Left renal pelvis (tissue), 4 donors: ENCODE measurements around the gene PCLO. TPM values are rescaled to one million over a fixed set of nuclear protein-coding genes. Genes with fewer than 3 reads are reported as not detected.

Experiments
- DNase-seq, 4 donors: peaks; one replicate each; pipeline ENCODE4 v3.0.0-alpha.2; 2013; ENCODE audit warnings: low read depth in 4 of 4, low spot score in 3 of 4
- polyA plus RNA-seq, 4 donors: library from polyadenylated mRNA; unstranded; fragments of 120-200 nt; gene quantifications; one replicate each; pipeline ENCODE4 v1.2.1, GENCODE V29; 2013; ENCODE audit not compliant: insufficient read length in 4 of 4

PCLO gene
- 1 to 10 TPM; 2.3 to 8.9 (median 8.0) TPM for polyA plus RNA-seq

- DNase-seq, result peak; percentile 70 to 78 (median 74)
Observed at GRCh38 chr7:83162402-83163256, at the start of gene PCLO. TSS of gene PCLO (minus strand) at chr7:83162884. CDS start at chr7:83162592, 292 bp downstream.

- no peak for DNase-seq
Observed at GRCh38 chr7:83211685-83212084, 49.0 kb upstream of the PCLO start.

- DNase-seq, result no peak
Observed at GRCh38 chr7:83210479-83210878, 47.8 kb upstream of the PCLO start.

GRCh38 chr7:83204715-83205114, 42.0 kb upstream of the PCLO start:
- DNase-seq, result no peak

GRCh38 chr7:83201355-83201754, 38.7 kb upstream of the PCLO start:
- DNase-seq, result no peak

GRCh38 chr7:83190659-83191389, 28.1 kb upstream of the PCLO start:
- no peak for DNase-seq

- DNase-seq, result no peak
Observed at GRCh38 chr7:83178796-83179195, 16.1 kb upstream of the PCLO start.

- DNase-seq, result no peak
Observed at GRCh38 chr7:83178066-83178465, 15.4 kb upstream of the PCLO start.

- no peak for DNase-seq
Observed at GRCh38 chr7:83173664-83174063, 11.0 kb upstream of the PCLO start.

GRCh38 chr7:83166781-83167180, 4.1 kb upstream of the PCLO start:
- DNase-seq, result no peak

GRCh38 chr7:83161899-83162401, 734 bp downstream of the PCLO start:
- no peak for DNase-seq

GRCh38 chr7:83161186-83161585, 1.5 kb downstream of the PCLO start:
- no peak for DNase-seq

GRCh38 chr7:83159731-83160130, 3.0 kb downstream of the PCLO start:
- no peak for DNase-seq

GRCh38 chr7:83156006-83156405, 6.7 kb downstream of the PCLO start:
- no peak for DNase-seq

GRCh38 chr7:83155407-83155806, 7.3 kb downstream of the PCLO start:
- no peak for DNase-seq

- no peak for DNase-seq
Observed at GRCh38 chr7:83153419-83153818, 9.3 kb downstream of the PCLO start.

GRCh38 chr7:83150310-83150709, 12.4 kb downstream of the PCLO start:
- DNase-seq, result no peak

- no peak for DNase-seq
Observed at GRCh38 chr7:83149466-83149865, 13.2 kb downstream of the PCLO start.

GRCh38 chr7:83148776-83149175, 13.9 kb downstream of the PCLO start:
- no peak for DNase-seq

- no peak for DNase-seq
Observed at GRCh38 chr7:83143107-83143506, 19.6 kb downstream of the PCLO start.

GRCh38 chr7:83142365-83142764, 20.3 kb downstream of the PCLO start:
- no peak for DNase-seq

- no peak for DNase-seq
Observed at GRCh38 chr7:83141927-83142326, 20.8 kb downstream of the PCLO start.
